Measurements from ENCODE around the gene RAD51AP2. TPM values are rescaled to one million over a fixed set of nuclear protein-coding genes. Genes with fewer than 3 reads are reported as not detected.

Gene RAD51AP2
- total RNA-seq, 1 donor: under 0.01 TPM

DNA sequence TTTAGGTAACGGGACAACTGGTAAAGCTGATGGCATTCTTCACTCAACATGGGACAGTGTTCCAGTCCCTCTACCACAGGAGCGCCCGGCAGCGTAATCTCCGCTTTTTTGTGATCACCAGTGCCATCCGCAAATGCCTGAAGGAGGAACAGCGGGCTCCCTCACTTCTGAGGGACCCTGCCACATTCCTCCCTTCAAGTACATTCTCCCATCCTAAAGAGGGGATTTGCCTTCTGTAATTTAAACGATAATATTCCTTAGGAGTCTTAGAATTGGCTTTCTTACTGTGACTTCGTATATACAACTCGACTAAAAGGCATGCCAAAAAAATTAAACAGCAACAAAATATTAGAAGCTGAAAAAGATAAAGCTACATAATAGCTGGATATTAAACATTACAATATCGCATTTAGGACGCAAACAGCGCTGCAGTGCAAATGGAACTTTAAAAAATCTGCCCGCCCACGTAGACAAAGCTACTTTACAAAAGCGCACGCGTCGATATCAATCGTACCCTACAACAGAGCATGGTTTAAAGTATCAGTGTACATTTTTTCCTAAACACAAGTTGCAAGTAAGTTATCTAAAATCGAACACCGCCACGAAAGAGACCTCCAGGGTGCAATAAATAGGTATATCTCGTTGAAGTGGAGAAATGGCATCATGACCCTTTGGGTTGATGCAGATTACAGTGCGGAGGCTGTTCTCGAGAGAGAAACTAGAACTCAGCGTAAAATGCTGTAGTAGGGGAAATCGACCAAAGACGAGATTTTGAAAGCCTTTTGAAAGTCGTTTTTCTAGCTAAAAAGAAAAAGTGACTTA, 20.0 kb upstream of the RAD51AP2 start:
- DNase-seq (ENCODE audit: low read depth): peak; percentile 35
- peak overlapping the region; percentile 60 for H3K4me3 ChIP-seq (ENCODE audit: low read depth, low read length)
- TF ChIP-seq, protein P1, sequence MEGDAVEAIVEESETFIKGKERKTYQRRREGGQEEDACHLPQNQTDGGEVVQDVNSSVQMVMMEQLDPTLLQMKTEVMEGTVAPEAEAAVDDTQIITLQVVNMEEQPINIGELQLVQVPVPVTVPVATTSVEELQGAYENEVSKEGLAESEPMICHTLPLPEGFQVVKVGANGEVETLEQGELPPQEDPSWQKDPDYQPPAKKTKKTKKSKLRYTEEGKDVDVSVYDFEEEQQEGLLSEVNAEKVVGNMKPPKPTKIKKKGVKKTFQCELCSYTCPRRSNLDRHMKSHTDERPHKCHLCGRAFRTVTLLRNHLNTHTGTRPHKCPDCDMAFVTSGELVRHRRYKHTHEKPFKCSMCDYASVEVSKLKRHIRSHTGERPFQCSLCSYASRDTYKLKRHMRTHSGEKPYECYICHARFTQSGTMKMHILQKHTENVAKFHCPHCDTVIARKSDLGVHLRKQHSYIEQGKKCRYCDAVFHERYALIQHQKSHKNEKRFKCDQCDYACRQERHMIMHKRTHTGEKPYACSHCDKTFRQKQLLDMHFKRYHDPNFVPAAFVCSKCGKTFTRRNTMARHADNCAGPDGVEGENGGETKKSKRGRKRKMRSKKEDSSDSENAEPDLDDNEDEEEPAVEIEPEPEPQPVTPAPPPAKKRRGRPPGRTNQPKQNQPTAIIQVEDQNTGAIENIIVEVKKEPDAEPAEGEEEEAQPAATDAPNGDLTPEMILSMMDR (IDR thresholded peaks at IDR 0.05; ENCODE audit: insufficient read depth, low read depth, low read length): no peak

DNA sequence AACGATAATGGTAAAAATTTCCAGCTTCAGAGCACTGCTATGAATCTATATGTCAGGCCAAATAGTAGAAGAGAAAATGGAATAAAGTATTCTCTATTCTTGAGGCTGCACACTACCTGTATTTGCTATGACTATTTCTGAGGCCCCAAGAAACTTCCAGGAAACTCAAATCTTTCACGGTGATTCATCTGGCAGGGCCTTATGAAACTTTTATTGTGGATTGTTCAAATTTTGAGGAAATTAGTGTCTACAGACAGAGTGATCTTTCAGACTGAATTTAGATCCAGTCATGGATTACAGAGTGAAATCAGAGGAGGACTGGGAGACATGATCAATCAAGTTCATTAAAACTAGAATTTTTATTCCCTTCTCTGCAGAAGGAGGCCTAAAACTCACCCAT, 18.2 kb upstream of the RAD51AP2 start:
- no peak overlapping the region for H3K4me3 ChIP-seq (ENCODE audit: low read depth, low read length)
- no peak for DNase-seq (ENCODE audit: low read depth)
- TF ChIP-seq, protein P1 (IDR thresholded peaks at IDR 0.05; ENCODE audit: insufficient read depth, low read depth, low read length): no peak

DNA sequence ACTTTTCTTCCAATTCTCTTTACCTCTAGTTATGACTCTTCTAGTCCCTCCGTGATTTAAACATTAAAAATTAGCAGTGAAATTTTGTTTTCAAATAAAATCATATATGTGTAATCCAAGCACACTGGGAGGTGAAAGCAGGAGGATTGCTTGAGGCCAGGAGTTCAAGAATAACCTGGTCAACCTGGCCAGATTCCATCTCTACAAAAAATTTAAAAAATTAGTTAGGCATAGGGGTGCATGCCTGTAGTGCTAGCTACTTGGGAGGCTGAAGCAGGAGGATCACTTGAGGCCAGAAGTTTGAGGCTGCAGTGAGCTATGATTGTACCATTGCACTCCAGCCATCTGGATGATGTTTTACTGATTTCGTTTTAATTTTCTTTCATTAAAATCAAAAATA, 15.3 kb upstream of the RAD51AP2 start:
- TF ChIP-seq, protein P1 (IDR thresholded peaks at IDR 0.05; ENCODE audit: insufficient read depth, low read depth, low read length): no peak
- no peak for DNase-seq (ENCODE audit: low read depth)

DNA sequence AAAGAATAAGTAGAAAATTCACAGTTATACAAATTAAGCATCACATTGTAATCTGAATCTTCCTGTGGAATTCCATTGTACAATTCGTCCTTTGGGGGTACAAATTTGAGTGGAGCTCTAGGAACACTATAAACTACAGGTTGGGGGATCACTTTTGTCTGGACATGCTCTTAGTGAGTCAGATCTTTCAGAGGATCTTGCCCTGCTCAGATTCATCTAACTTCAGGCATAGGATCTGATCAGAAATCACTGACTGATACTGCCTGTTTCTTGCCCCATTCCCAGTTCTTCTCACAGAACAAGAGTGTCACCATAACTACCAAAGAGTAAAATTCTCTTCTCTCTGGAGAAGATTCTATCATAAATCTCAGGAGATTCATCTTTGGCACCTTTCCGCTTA, 11.5 kb upstream of the RAD51AP2 start:
- H3K4me3 ChIP-seq (ENCODE audit: low read depth, low read length): no peak overlapping the region
- no peak for DNase-seq (ENCODE audit: low read depth)
- TF ChIP-seq, protein P1 (IDR thresholded peaks at IDR 0.05; ENCODE audit: insufficient read depth, low read depth, low read length): no peak

More for the DNA sequence above, 15.3 kb upstream of the RAD51AP2 start:
- H3K4me3 ChIP-seq (ENCODE audit: low read depth, low read length): no peak overlapping the region

DNA sequence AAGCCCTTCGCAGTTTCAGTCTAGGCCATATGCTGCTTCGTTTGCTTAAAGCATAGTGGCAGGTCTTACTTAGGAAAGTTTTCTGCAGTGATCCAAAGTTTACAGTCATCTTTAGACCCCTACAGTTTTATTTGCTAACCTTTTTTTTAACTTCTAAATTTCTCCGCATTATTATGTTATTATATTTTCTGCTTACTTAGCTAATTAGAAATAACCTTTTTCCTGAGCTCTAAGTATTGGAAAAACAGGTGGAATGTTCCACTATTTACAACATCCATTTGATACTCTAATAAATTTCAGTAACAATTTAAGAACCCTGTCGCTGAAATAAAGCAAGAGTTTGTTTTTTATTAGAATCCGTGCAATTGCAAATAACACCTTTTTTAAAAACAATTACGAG, 4.1 kb upstream of the RAD51AP2 start:
- TF ChIP-seq, protein P1 (IDR thresholded peaks at IDR 0.05; ENCODE audit: insufficient read depth, low read depth, low read length): no peak
- DNase-seq (ENCODE audit: low read depth): no peak
- H3K4me3 ChIP-seq (ENCODE audit: low read depth, low read length): no peak overlapping the region

DNA sequence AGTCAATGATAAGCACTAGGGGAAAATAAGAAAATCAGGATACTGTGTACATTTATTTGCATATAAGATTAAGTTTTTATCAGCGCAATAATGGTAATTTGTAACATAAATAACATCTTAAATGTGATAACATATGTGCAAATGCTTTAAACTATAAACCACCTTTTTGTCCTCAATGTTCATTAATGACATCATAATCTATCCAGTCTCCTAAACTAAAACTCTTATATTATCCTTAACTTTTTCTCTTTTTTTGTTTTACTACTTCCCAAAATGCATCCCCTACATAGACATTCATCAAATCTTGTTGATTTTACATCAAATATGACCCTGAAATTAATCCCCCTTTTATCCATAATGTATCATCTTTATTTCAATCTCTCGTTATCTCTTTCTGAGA, 3.4 kb upstream of the RAD51AP2 start:
- no peak for DNase-seq (ENCODE audit: low read depth)
- H3K4me3 ChIP-seq (ENCODE audit: low read depth, low read length): no peak overlapping the region
- TF ChIP-seq, protein P1 (IDR thresholded peaks at IDR 0.05; ENCODE audit: insufficient read depth, low read depth, low read length): no peak

Measured in fibroblast of villous mesenchyme (primary cell).